ENCODE measurements around the gene STAG1. TPM values are rescaled to one million over a fixed set of nuclear protein-coding genes. Genes with fewer than 3 reads are reported as not detected.

Gene STAG1
- total RNA-seq, 1 donor from 2014 or later, result 44.7 TPM

- peaks cover 0 to 22% of the 10 kb centered on the region in 2 donors for H3K36me3 ChIP-seq
- DNase-seq (ENCODE audit: extremely low spot score in 2 of 2), result no peak
- H3K27ac ChIP-seq, result no peak overlapping the region
Measured at GRCh38 chr3:136332302-136332701, 419.9 kb downstream of the STAG1 start.

GRCh38 chr3:136330900-136331299, 421.3 kb downstream of the STAG1 start:
- no peaks in the 10 kb centered on the region for H3K4me1 ChIP-seq
- H3K36me3 ChIP-seq, result peaks cover 0 to 30% of the 10 kb centered on the region in 2 donors
- no peak for DNase-seq (ENCODE audit: extremely low spot score in 2 of 2)
- intact Hi-C loops (cut with DNase I), result no loop called here
- TF ChIP-seq CTCF (IDR thresholded peaks at IDR 0.05), result no peak
- TF ChIP-seq POLR2AphosphoS5 (IDR thresholded peaks at IDR 0.05; ENCODE audit: insufficient read depth in 1 of 2, low read depth in 1 of 2), result no peak
- no peak for TF ChIP-seq POLR2A (IDR thresholded peaks at IDR 0.05)
- no peak overlapping the region for H3K27ac ChIP-seq
- H3K4me3 ChIP-seq, result no peak overlapping the region
- H3K9me3 ChIP-seq, result no peaks in the 10 kb centered on the region
- H3K27me3 ChIP-seq, result no peaks in the 10 kb centered on the region

More at GRCh38 chr3:136332302-136332701, 419.9 kb downstream of the STAG1 start:
- no peak for TF ChIP-seq POLR2A (IDR thresholded peaks at IDR 0.05)
- Histone ChIP-seq H3K4me3 (no peak overlapping the region), H3K27me3 (no peaks in the 10 kb centered on the region), H3K9me3 (no peaks in the 10 kb centered on the region), H3K4me1 (no peaks in the 10 kb centered on the region)
- intact Hi-C loops (cut with DNase I), result no loop called here

- H3K27me3 ChIP-seq, result no peaks in the 10 kb centered on the region
- no peaks in the 10 kb centered on the region for H3K4me1 ChIP-seq
- peaks cover 0 to 30% of the 10 kb centered on the region in 2 donors for H3K36me3 ChIP-seq
- TF ChIP-seq POLR2A (IDR thresholded peaks at IDR 0.05) (no peak), CTCF (IDR thresholded peaks at IDR 0.05) (no peak), POLR2AphosphoS5 (IDR thresholded peaks at IDR 0.05; ENCODE audit: insufficient read depth in 1 of 2, low read depth in 1 of 2) (no peak)
- no peak overlapping the region for H3K4me3 ChIP-seq
- no peak overlapping the region for H3K27ac ChIP-seq
- H3K9me3 ChIP-seq, result no peaks in the 10 kb centered on the region
- intact Hi-C loops (cut with DNase I), result no loop called here
- DNase-seq (ENCODE audit: extremely low spot score in 2 of 2), result no peak
Measured at GRCh38 chr3:136329593-136329992, 422.6 kb downstream of the STAG1 start.

GRCh38 chr3:136327671-136328070, 424.5 kb downstream of the STAG1 start:
- H3K36me3 ChIP-seq, result peaks cover 0 to 34% of the 10 kb centered on the region in 2 donors
- no peak overlapping the region for H3K4me3 ChIP-seq
- H3K27me3 ChIP-seq, result no peaks in the 10 kb centered on the region
- no peaks in the 10 kb centered on the region for H3K4me1 ChIP-seq
- no peak for DNase-seq (ENCODE audit: extremely low spot score in 2 of 2)
- intact Hi-C loops (cut with DNase I), result no loop called here
- TF ChIP-seq POLR2A (IDR thresholded peaks at IDR 0.05) (no peak), POLR2AphosphoS5 (IDR thresholded peaks at IDR 0.05; ENCODE audit: insufficient read depth in 1 of 2, low read depth in 1 of 2) (no peak), CTCF (IDR thresholded peaks at IDR 0.05) (no peak)
- no peaks in the 10 kb centered on the region for H3K9me3 ChIP-seq
- H3K27ac ChIP-seq, result no peak overlapping the region

- TF ChIP-seq POLR2A (IDR thresholded peaks at IDR 0.05), result no peak
- TF ChIP-seq POLR2AphosphoS5 (IDR thresholded peaks at IDR 0.05; ENCODE audit: insufficient read depth in 1 of 2, low read depth in 1 of 2), result no peak
- no peak for TF ChIP-seq CTCF (IDR thresholded peaks at IDR 0.05)
- Histone ChIP-seq H3K4me3 (no peak overlapping the region), H3K36me3 (peaks cover 0 to 34% of the 10 kb centered on the region in 2 donors), H3K4me1 (no peaks in the 10 kb centered on the region), H3K9me3 (no peaks in the 10 kb centered on the region), H3K27ac (no peak overlapping the region), H3K27me3 (no peaks in the 10 kb centered on the region)
- intact Hi-C loops (cut with DNase I), result no loop called here
- no peak for DNase-seq (ENCODE audit: extremely low spot score in 2 of 2)
Measured at GRCh38 chr3:136326316-136326715, 425.9 kb downstream of the STAG1 start.

Measured in vagina (tissue), 2 donors.